Heart right ventricle (tissue), 16 donors: ENCODE results near the gene TBXAS1. TPM values are rescaled to one million over a fixed set of nuclear protein-coding genes. Genes with fewer than 3 reads are reported as not detected.

Experiments used
- ATAC-seq, 8 donors: fragments of 200-7000 bp; cut with Tn5 transposase; one replicate each; pipeline ENCODE4 v1.9.1; 2020; ENCODE audit warnings: mild to moderate bottlenecking in 8 of 8, moderate library complexity in 8 of 8, moderate number of reproducible peaks in 1 of 8
- DNase-seq, 2 donors: peaks; one replicate each; pipeline ENCODE4 v3.0.0-alpha.2; 2020
- H3K27ac ChIP-seq, 10 donors: fragments of 200-600 bp; sonication (generic) in 2 of 10; one replicate each; pipeline versions ENCODE4 v1.5.0 to v1.8.0; 2020 to 2022; ENCODE audit warnings: mild to moderate bottlenecking in 3 of 10
- H3K27me3 ChIP-seq, 7 donors: fragments of 200-600 bp; one replicate each; pipeline ENCODE4 v1.8.0; 2021 to 2022; ENCODE audit warnings: mild to moderate bottlenecking in 2 of 7
- H3K36me3 ChIP-seq, 9 donors: fragments of 200-600 bp; sonication (generic) in 1 of 9; one replicate each; pipeline versions ENCODE4 v1.5.0 to v1.8.0; 2020 to 2022; ENCODE audit warnings: mild to moderate bottlenecking in 2 of 9
- H3K4me1 ChIP-seq, 9 donors: fragments of 200-600 bp; sonication (generic) in 1 of 9; one replicate each; pipeline versions ENCODE4 v1.5.0 to v1.8.0; 2020 to 2022; ENCODE audit warnings: mild to moderate bottlenecking in 4 of 9
- H3K4me3 ChIP-seq, 10 donors: fragments of 200-600 bp; sonication (generic) in 2 of 10; one replicate each; pipeline versions ENCODE4 v1.5.0 to v1.8.0; 2020 to 2022; ENCODE audit warnings: mild to moderate bottlenecking in 7 of 10, moderate library complexity in 2 of 10
- H3K9me3 ChIP-seq, 11 donors: fragments of 200-600 bp in 10 of 11; sonication (generic) in 2 of 11; one replicate each; pipeline versions ENCODE4 v1.5.0 to v1.8.0; 2013 to 2022; ENCODE audit warnings: mild to moderate bottlenecking in 2 of 11, control low read depth in 1 of 11, moderate library complexity in 1 of 11
- CTCF ChIP-seq, 9 donors: fragments of 200-600 bp; sonication (generic) in 2 of 9; IDR thresholded peaks; one replicate each; pipeline versions ENCODE4 v1.5.0 to v1.8.0; 2021 to 2022; ENCODE audit warnings: antibody characterized with exemption in 9 of 9, mild to moderate bottlenecking in 5 of 9, moderate library complexity in 1 of 9
- WGBS, 2 donors: extraction: QIAGEN DNeasy Blood & Tissue Kit; methylation state at CpG; one replicate each; pipeline ENCODE4 v1.1.7; 2013; ENCODE audit warnings: inconsistent platforms in 1 of 2; 5-methylcytosine and 5-hydroxymethylcytosine counted together
- intact Hi-C, 10 donors: fragments of 100-400 bp; cut with DNase I; formaldehyde crosslinking; loops; one replicate each; pipeline versions ENCODE4 v1.11.1 to v1.14.2; 2022
- polyA plus RNA-seq, 2 donors: library from polyadenylated mRNA; stranded (reverse); fragments of 200-250 nt; gene quantifications; one replicate each; pipeline ENCODE4 v1.2.3, GENCODE V29; 2013
- total RNA-seq, 10 donors: library from RNA; stranded (reverse); fragmentation: NEBNext Ultra II Directional in 3 of 10; extraction: Animal tissue kit (Norgen Biotek cat#: 25700) in 3 of 10; gene quantifications; one replicate each; pipeline versions ENCODE4 v1.2.1 to v1.2.4, GENCODE V29; 2021 to 2023
- donor health status: Arrhythmogenic right ventricular cardiomyopathy.
- donor health status: ischemic (EF 13 %, LVEDD 7.1; RV severe dilation, severe dysfunction).
- donor health status: healthy with polysubstance abuse.
- donor health status: DM: no; HTN: yes; CAD: no.
- donor health status: DM: no; HTN: no; CAD: no.
- donor health status: ischemic (EF 25% LVEDD 6.9; RV normal size, moderate dysfunction).
- donor health status: ischemic (EF 25% LVEDD 5.7; RV mildly dilated, moderate dysfunction).
- donor health status: healthy.
- donor health status: DM: yes; HTN: yes; CAD: no.
- donor health status: Ischemic cardiomyopathy.
- donor health status: ischemic (EF 35%, LVEDD 5.7; RV mildly dilated, moderate dysfunction).
- donor health status: nonischemic (EF 11% LVEDD 7.7; RV severe dilation, severe dysfunction).
- donor health status: DM: yes; HTN: yes; CAD: no.
- donor health status: PGD.
- donor health status: ischemic (EF 29% LVEDD 5.4; RV normal size, mild dysfunction).
- donor health status: nonischemic (EF 23%, LVEDD 6.1; RV moderate dilation, normal function).

The TBXAS1 gene
- total and polyA plus RNA-seq, 12 donors, result 1.7 to 17.7 (median 3.7) TPM

GRCh38 chr7:139960157-139960556 is 131.1 kb downstream of the TBXAS1 start:
- Histone ChIP-seq H3K4me3 (no peak overlapping the region), H3K27ac (no peak overlapping the region), H3K36me3 (peaks cover 0 to 76% (median 0%) of the 10 kb centered on the region in 9 donors), H3K9me3 (no peaks in the 10 kb centered on the region), H3K27me3 (no peaks in the 10 kb centered on the region), H3K4me1 (no peaks in the 10 kb centered on the region)
- intact Hi-C loops, result no loop called here
- no peak for DNase-seq
- ATAC-seq, result no peak
- whole genome bisulfite sequencing, 2 donors, result 87 to 93% methylated on average over 6 of the region's 6 CpGs
- no peak for TF ChIP-seq CTCF (IDR thresholded peaks at IDR 0.05)

DNA sequence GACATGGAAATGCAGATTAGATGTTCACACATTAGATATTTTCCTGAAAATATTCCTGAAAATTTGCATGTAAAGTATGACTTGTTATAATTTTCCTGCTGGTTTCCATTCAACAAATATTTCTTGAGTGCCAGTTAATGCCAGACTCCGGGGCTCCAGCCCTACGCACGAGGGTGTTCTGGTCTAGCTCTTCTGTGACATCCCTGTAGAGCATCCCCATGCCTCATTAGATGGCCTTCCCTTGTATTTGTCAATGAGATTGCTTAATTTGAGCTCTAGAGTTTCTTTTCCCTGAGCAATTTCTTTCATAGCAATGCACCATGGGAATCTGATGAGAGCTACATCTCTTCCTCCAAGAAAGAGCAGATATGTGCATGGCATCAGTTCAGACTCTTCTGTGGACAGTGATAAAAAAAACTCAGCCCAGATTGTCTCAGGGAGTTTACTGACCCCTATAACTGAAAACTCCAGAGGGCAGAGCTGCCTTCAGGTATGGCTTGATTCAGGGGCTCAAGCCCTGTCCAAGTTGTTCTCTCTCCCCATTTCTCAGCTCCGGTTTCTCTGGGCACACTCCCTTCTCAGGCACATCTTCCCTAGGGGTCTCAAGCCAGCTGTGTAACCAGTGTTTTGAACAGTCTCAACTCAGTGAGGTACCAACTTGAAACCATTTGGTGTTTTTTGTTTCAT is 137.0 kb downstream of the TBXAS1 start:
- DNase-seq (no peak), ATAC-seq (no peak)
- peaks cover 0 to 81% (median 0%) of the 10 kb centered on the region in 9 donors for H3K36me3 ChIP-seq
- H3K27me3 ChIP-seq, result no peaks in the 10 kb centered on the region
- no peak overlapping the region for H3K4me3 ChIP-seq
- TF ChIP-seq CTCF (IDR thresholded peaks at IDR 0.05), result no peak
- no peaks in the 10 kb centered on the region for H3K4me1 ChIP-seq
- 84 to 91% methylated on average over 4 of the region's 4 CpGs for WGBS, 2 donors
- H3K27ac ChIP-seq, result no peak overlapping the region
- no peaks in the 10 kb centered on the region for H3K9me3 ChIP-seq
- intact Hi-C loops, result no loop called here

- intact Hi-C loops, result no loop called here
- no peak for ATAC-seq
- Histone ChIP-seq H3K27ac (no peak overlapping the region), H3K27me3 (no peaks in the 10 kb centered on the region), H3K36me3 (peaks cover 0 to 79% (median 0%) of the 10 kb centered on the region in 9 donors), H3K4me3 (no peak overlapping the region), H3K9me3 (no peaks in the 10 kb centered on the region), H3K4me1 (no peaks in the 10 kb centered on the region)
- DNase-seq, result no peak
- 94 to 95% methylated on average over 5 of the region's 5 CpGs for WGBS, 2 donors
- TF ChIP-seq CTCF (IDR thresholded peaks at IDR 0.05), result no peak
These were observed 137.9 kb downstream of the TBXAS1 start for GRCh38 chr7:139966949-139967348.

DNA sequence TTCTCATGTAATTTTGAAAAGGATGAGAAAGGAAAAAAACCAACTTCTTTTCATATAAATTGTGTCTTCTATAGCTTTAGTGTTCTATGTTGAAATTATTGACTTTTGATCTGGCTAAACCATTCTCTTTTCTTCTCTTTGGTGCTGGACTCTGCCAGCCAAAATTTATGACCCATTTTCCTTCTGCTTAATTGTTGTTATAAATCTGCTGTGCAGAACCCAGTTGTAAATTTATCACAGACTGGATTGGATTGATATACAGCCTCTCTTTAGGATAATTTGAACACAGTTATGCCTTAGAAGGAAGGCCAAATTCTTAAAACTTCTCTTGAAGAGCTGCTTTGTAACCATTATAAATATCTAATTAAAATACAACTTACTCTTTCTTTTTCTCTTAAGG is 139.9 kb downstream of the TBXAS1 start:
- Histone ChIP-seq H3K4me1 (no peaks in the 10 kb centered on the region), H3K4me3 (no peak overlapping the region), H3K36me3 (peaks cover 0 to 61% (median 0%) of the 10 kb centered on the region in 9 donors), H3K27ac (no peak overlapping the region), H3K27me3 (peaks cover 0 to 5% (median 0%) of the 10 kb centered on the region in 7 donors), H3K9me3 (no peaks in the 10 kb centered on the region)
- ATAC-seq, result no peak
- TF ChIP-seq CTCF (IDR thresholded peaks at IDR 0.05), result no peak
- intact Hi-C loops, result no loop called here
- DNase-seq, result no peak
